Activated T-cell treated with anti-CD3 and anti-CD28 coated beads for 48 hours (primary cell): ENCODE results near the gene DHRS3.

Experiments used
- DNase-seq: peaks from one replicate; pipeline ENCODE4 v3.0.0-alpha.2; 2020; ENCODE audit warnings: low read depth

Gene DHRS3

GRCh38 chr1:12597792-12598191, 20.2 kb downstream of the DHRS3 start:
- no peak for DNase-seq

- no peak for DNase-seq
Observed at GRCh38 chr1:12596007-12596821, 21.8 kb downstream of the DHRS3 start.

DNA sequence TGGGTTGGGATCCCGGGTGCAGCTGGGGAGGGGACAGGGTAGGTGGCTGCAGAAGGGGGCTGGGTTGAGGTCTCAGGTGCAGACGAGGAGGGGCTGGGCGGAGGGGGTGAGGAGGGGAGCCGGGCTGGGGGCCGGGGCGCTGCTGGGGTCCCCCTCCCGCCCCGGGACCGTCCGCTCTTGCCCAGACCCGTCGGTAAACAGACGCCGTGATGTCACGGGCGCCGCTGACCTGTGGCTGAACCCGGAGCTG, 22.3 kb downstream of the DHRS3 start:
- DNase-seq: no peak

- peak; percentile 33 for DNase-seq
Observed at GRCh38 chr1:12594966-12595756, 22.8 kb downstream of the DHRS3 start.

DNA sequence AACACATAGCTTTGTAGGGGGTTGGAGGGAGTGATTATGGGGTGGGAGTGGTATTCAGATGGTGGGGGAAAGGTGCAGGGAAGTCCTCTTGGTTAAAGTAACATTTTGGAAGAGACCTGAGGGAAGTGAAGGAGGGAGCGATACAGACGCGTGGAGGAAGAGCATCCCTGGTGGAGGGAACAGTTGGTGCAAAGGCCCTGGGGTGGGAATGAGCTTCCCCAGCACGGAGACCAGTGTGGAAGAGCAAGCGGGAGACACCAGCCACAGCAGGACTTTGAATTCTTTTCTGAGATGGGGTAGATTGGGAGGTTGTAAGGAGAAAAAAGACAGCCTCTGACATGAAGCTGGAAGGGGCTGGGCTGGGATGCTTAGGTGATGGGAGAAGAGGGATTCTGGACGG, 23.5 kb downstream of the DHRS3 start:
- no peak for DNase-seq

DNA sequence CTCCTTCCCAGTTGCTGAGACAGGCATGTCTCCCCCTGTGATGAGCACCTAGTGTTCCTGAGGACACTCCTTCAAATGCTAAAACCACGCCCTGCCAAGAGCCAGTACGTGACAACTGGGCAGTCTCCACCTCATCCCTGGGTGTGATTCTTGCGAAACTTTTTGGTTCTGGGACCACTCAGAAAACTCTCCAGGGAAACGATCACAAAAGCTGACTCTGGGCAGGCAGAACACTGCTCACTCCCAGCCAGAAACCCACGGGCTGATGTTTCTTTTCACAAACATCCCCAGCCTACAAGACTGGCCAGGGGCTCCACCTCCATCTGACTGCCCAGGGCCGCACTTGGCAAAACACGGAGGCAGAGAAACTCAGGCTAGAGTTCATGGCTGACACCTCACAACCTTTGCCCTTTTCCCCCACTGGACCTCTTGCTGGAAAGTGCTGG, 24.4 kb downstream of the DHRS3 start:
- DNase-seq: no peak

GRCh38 chr1:12592496-12592895, 25.5 kb downstream of the DHRS3 start:
- DNase-seq: no peak

DNA sequence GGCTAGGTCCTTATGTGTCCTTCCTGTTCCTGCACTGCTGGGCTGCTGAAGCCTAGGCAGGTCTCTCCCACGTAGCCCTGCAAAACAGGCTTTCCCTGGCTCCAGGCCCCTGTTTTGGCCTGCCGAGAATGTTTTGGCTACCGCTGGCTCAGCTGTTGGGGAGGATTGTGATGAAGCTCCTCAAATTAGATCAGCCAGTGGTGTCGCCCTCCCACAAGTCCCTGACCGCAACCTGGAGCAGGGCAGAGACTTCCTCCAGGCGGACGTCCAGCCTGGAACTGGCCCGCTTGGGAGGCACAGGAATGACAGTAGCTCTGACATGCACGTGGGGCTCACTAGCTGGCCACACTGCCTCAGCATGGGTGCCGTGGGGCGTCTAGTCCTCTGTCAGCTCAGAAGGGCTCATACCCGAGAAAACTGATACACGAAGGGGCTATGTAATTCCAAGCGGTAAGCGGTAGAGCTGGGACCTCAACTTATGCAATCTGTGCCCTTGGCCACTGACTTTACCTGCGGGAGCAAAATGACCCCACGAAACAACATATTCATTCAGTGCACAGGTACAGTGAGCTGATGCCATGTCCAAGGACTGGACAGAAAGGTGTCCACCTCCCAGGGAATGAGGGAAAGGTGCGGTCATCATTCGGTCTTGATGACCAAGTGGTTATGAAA, 26.6 kb downstream of the DHRS3 start:
- no peak for DNase-seq

- no peak for DNase-seq
Observed at GRCh38 chr1:12588695-12589094, 29.3 kb downstream of the DHRS3 start.

DNA sequence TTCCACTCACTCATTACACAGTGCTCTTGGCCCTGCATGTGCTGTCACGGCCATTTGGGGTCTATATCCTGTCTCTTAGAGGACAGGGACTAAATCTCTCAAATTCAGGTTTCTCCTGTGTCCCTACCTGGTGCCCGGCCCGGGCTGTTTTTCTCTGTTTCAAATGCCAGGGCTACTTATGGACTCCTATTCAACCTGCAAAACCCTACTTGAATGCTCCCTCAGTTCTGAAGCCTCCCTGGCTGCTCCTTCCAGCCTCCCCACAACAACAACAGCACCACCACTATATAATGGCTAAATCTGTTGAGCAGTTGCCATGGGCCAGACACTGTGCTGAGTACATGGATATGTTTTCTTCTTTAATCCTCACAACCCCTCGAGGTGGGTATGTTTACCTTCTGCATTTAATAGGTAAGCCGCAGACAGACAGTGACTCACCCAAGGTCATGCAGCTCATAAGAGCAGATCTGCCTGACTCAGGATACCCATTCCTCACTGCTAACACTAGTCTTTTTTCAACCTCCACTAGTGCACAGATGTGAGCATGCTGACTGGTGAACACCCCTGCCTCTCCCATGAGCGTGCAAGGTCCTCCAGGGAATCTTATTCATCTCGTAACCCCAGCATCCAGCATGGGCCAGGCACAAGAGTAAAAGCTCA, 29.9 kb downstream of the DHRS3 start:
- no peak for DNase-seq

DNA sequence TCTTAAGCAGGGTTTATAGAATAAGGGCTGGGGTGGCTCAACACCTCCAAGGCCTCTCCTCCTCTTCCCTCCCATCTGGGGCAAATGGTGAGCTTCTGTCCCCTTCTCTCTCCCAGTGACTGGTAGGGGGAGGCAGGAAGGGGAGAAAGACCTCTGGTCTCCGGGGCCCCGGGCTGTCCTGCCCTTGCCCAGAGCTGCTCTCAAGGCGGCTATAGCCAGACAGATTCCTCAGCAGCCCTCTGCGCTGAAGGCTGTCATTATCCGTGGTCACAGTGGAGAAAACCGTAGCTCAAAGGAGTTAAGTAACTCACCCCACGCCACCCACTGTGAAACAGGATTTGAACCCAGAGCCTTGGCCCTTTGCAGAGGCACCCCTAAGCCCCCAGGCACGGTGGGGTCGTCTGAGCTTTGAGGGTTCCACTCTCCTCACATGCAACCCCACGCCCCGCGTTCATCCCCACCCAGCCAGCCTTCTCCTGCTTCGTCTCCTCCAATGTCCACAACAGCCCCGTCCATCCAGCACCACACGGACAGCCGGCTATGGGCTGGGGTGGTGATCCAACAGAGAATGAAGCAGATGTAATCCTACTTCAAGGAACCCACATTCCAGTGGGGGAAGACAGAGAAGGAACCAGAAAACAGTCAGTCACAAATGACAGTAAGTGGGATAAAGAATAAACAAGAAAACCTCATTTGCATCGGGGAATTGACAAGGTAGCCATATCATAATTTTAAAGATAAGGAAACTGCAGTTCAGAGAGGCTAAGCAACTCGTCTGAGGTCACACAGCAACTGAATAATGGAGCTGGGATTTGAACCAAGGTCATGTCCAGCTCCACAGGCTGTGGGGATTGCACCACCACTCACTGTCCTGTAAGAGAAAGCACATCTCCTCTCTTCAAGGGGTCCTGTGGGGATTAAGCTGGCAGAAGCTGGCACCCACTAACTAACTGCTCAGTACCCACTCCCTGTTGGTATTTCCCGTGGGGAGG, 31.8 kb downstream of the DHRS3 start:
- DNase-seq: no peak

DNA sequence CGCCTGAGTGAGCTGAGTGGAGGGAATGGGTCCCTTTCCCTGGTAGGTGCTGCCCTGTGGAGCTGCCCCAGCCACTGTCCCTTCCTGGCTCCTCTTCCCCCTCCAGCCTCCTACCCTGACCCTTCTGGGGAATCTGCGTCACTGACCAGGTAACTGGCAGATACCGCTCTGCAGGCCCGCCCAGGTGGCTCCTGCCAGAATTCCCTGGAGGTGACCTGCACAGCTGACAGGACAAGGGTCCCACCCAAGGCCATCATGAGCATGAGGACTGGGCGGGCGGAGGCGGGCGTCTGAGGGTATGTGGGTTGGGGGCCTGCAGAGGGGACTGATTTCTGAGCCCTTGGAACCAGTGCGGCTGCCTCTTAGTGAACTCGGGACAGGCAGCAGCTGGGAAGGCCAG, 32.5 kb downstream of the DHRS3 start:
- no peak for DNase-seq

- DNase-seq: no peak
Observed at GRCh38 chr1:12584900-12585525, 33.0 kb downstream of the DHRS3 start.

GRCh38 chr1:12583484-12583883, 34.5 kb downstream of the DHRS3 start:
- DNase-seq: no peak

- DNase-seq: no peak
Observed at GRCh38 chr1:12582649-12583048, 35.4 kb downstream of the DHRS3 start.

DNA sequence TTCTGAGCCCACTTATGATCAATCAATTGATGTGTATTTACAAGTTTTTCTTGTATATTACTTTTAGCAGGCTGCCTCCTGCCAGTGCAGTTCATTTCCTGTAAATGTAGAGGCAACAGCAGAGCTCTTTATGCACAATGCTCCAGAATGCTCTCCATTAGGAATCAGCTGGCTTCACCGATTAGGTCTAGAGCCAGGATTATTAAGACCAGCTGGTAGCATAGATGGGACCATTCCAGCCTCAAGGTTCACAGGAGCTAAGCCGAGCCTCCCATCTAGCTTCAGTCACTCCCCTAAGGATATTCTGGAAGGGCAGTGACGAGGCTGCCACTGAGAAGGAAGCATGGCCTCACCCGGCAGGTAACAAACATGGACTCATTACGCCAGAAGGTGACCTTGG, 36.8 kb downstream of the DHRS3 start:
- no peak for DNase-seq

GRCh38 chr1:12580054-12580887, 37.7 kb downstream of the DHRS3 start:
- no peak for DNase-seq

DNA sequence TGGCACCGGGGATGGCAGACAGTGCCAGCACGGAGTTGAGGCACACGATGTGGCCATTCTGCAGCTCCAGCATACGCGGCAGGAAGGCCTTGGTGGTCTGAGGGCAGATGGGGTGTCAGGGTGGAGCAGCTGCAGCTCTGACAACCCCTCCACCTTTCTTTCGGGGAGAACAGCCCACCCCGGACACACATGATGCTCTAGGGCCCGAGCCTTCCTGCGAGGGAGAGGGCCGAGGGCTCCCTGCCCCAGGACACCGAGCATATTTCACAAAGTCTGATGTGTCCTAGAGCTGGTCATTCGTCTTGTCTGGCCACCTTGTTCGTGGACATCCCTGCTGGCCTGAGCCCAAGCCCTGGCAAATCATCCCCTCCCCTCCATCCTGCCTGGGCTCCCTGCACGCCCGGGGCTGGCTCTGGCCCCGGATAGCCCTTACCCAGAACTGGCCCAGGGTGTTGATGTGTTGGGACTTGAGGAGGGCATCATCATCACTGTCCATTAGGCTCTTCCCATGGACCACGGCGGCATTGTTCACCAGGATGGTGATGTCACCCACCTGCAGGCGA, 39.1 kb downstream of the DHRS3 start:
- no peak for DNase-seq

- no peak for DNase-seq
Observed at GRCh38 chr1:12577020-12577419, 41.0 kb downstream of the DHRS3 start.

DNA sequence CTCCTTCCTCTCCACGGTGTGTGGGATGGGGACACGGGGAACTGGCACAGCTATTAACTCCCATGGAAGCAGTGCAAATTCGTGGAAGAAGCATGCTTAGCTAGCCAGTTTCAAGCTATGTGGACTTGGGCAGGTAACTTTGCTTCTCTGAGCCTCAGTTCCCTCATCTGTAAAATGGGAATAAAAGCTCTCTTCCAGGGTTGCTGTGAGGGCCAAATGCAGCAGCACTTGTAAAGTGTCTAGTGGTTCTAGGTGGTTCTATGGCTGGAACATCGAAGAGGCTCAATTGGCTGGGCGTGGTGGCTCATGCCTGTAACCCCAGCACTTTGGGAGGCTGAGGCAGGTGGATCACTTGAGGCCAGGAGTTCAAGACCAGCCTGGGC, 43.3 kb downstream of the DHRS3 start:
- DNase-seq: no peak
